C4-2B (cell line): ENCODE data around the gene DNAJC27.
A peak's percentile ranks its signal among the peaks of the same experiment; 100 is the strongest.

ENCODE experiments used
- H3K27ac ChIP-seq: fragments of 450-650 bp; 2 replicates; pipeline ENCODE4 v1.5.1; 2017
- ZFX ChIP-seq: fragments of 450-650 bp; IDR thresholded peaks from 2 replicates; pipeline ENCODE4 v1.6.1; 2017
- TF ChIP-seq, protein P1 (sequence below): fragments of 450-650 bp; conservative IDR thresholded peaks from 2 replicates; pipeline ENCODE4 v1.5.1; 2017; ENCODE audit warnings: mild to moderate bottlenecking

Gene DNAJC27

DNA sequence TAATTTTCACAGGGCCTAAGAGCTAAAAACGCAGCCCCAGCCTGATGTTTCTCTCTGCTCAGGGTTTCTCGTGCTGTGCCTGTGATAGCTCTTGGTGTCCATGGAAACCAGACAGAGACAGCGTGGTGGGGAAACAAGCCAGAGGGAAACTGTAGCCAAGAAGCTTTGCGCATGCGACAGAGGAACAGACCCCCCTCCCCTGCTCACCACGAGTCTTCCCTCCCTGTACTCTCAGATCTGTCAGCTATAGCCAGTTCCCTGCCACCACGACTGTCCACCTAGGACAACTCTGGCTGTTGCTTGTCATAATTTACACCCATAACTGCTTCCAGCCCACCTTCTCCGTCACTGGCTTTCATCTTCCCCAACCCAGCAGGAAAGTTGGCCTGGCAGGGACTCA lies 13.2 kb upstream of the DNAJC27 start:
- TF ChIP-seq ZFX, result no peak
- TF ChIP-seq, protein P1, sequence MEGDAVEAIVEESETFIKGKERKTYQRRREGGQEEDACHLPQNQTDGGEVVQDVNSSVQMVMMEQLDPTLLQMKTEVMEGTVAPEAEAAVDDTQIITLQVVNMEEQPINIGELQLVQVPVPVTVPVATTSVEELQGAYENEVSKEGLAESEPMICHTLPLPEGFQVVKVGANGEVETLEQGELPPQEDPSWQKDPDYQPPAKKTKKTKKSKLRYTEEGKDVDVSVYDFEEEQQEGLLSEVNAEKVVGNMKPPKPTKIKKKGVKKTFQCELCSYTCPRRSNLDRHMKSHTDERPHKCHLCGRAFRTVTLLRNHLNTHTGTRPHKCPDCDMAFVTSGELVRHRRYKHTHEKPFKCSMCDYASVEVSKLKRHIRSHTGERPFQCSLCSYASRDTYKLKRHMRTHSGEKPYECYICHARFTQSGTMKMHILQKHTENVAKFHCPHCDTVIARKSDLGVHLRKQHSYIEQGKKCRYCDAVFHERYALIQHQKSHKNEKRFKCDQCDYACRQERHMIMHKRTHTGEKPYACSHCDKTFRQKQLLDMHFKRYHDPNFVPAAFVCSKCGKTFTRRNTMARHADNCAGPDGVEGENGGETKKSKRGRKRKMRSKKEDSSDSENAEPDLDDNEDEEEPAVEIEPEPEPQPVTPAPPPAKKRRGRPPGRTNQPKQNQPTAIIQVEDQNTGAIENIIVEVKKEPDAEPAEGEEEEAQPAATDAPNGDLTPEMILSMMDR, result no peak
- H3K27ac ChIP-seq, result no peak overlapping the region

DNA sequence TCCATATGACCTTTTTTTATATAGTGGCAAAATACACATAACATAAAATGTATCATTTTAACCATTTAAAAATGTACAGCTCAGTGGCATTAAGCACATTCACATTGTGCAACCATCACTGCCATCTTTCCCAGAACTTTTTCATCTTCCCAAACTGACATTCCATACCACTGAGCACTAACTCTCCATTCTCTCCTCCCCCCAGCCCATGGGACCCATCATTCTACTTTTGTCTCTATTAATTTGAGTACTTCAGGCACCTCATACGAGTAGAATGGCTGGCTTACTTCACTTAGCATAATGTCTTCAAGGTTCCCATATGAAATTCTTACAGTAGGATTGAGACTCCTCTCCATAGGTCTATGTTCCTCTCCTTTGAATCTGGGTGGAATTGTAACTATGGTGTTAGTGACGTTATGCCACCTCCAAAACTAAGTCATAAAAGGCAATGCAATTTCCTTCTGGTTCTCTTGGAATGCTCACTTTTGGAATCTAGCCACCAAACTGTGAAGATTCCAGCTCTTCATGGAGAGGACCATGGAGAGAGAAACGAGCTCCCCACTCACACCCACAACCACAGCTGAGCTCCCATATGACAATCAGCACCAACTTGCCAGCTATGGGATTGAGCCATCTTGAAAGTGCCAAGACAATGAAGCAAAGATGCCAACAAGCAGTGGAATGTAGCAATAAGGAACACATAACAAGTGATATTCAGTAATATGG lies 9.8 kb upstream of the DNAJC27 start:
- no peak overlapping the region for H3K27ac ChIP-seq
- no peak for TF ChIP-seq ZFX
- TF ChIP-seq, protein P1, result no peak

DNA sequence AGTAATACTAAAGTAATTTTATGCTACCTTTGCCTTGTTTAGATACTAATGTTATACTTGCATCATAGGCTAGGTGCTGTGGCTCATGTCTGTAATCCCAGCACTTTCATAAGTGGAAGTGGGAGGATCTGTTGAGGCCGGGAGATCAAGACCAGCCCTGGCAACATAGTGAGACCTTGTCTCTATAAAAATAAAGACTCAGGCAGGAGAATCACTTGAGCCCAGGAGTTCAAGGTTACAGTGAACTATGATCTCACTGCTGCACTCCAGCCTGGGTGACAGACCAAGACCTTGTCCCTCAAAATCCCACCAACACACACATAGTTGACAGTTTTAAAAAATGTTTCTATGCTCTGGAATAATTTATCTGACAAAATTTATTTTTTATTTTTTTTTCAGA lies 6.9 kb upstream of the DNAJC27 start:
- no peak overlapping the region for H3K27ac ChIP-seq
- TF ChIP-seq, protein P1, result no peak
- no peak for TF ChIP-seq ZFX

DNA sequence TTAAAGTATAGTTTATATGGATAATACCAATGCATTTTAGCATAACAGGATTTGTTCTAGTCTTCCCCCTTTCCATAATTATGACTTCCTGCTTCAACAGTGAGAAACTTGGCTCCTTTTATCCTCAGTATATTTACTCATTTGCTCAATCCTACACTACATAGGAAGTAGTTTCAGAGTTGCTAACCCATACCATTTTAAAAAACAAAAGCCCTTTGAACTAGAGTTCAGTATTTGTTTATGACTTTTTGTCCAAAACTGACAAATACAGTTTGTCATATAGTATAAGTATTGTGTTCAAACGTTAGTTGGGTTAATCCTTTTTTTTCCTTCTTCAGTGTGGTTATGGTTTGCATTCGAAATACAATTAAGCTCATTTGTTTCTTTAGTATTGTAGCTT lies 5.9 kb upstream of the DNAJC27 start:
- no peak for TF ChIP-seq ZFX
- TF ChIP-seq, protein P1, result no peak
- no peak overlapping the region for H3K27ac ChIP-seq

DNA sequence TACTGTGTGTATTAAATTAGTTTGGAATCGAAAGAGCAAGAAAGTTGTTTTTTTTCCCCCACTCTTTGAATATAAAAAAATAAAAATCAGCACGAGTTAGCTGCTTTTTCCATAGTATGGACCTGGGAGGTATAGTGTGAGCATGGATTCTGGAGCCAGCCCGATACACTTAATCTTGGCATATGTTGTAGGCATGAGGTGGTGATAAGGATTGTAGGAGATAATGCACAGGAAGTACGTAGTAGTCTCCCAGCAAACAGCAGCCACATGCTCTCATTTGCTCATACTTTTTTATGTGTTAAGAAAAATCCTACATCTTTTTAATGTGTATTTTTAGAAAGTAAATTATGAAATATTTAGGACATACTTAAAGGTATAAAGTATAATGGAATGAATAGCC lies 2.1 kb upstream of the DNAJC27 start:
- H3K27ac ChIP-seq, result no peak overlapping the region
- no peak for TF ChIP-seq ZFX
- TF ChIP-seq, protein P1, result no peak

DNA sequence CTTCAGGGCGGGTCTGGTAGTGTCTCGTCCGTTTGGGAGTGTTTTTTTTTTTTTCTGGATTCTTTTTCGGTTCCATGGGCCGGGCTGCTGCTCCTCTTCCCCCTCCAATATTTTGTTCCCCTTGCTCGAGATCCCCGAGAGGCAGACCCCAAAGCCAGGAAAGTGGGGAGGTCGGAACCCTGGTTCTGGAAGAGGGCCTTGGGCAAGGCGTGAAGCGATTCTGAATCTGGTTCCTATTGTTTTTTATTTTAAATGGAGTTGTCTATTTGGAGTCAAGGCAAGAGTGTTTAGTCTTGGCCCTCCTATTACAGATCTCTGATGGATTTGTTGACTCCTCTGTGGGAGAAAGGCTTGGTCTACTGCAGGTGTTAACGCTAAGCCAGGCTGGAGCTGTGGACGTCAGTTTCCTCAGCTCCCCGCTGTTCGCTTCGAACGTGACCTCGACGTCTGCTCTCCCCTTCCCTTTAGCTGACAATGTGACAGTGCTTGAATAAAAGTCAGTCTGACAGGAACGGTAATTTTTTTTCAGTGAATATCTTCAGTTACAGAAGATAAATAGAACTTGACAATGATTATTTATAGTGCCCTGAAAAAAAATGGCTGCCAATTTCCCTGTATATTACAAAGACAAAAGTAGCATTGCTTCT lies 683 bp upstream of the DNAJC27 start:
- H3K27ac ChIP-seq, result peak overlapping the region; percentile 88
- peak; percentile 32; the same call in 1 of the 2 replicates for TF ChIP-seq ZFX
- TF ChIP-seq, protein P1, result no peak

DNA sequence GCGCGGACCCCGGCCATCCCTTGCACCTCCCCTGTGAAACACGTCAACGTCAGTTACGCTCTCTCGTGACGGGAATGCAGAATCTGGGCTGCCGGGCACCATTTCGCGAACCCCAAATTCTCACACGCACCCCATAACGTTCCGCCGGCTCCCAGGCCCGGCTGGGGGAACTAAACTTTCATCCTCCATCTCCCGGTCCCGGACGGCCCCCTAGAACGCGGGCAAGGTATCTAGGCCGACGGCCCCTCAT lies 544 bp downstream of the DNAJC27 start:
- TF ChIP-seq ZFX, result peak; percentile 48
- TF ChIP-seq, protein P1, result no peak

More for the DNA sequence above, 544 bp downstream of the DNAJC27 start:
- peak overlapping the region; percentile 88 for H3K27ac ChIP-seq
